ENCODE data around the gene HOXC11.

GRCh38 chr12:53944907-53945847 lies 27.7 kb upstream of the HOXC11 start:
- TF ChIP-seq ELK1 (IDR thresholded peaks at IDR 0.05; ENCODE audit: low read depth, low read length) (no peak), RBBP5 (conservative IDR thresholded peaks at IDR 0.05) (no peak), CTCF (IDR thresholded peaks at IDR 0.05 in 2 of 3, conservative IDR thresholded peaks at IDR 0.05 in 1 of 3; ENCODE audit: control insufficient read depth in 2 of 3, extremely low read depth in 1 of 3, insufficient read depth in 1 of 3, low read depth in 3 of 3, low read length in 3 of 3) (no peak), MTA2 (IDR thresholded peaks at IDR 0.05; ENCODE audit: low read depth) (no peak), GABPA (IDR thresholded peaks at IDR 0.05; ENCODE audit: low read depth) (no peak), ZNF274 (IDR thresholded peaks at IDR 0.05; ENCODE audit: insufficient read depth, insufficient read length) (no peak), CHD1 (IDR thresholded peaks at IDR 0.05; ENCODE audit: low read depth, low read length) (no peak), EP300 (IDR thresholded peaks at IDR 0.05; ENCODE audit: borderline replicate concordance in 1 of 2, control insufficient read depth in 1 of 2, low read depth in 2 of 2, low read length in 2 of 2) (no peak), MXI1 (IDR thresholded peaks at IDR 0.05; ENCODE audit: low read depth, low read length) (no peak), CBFB (IDR thresholded peaks at IDR 0.05; ENCODE audit: low read depth) (no peak), YY1 (IDR thresholded peaks at IDR 0.05; ENCODE audit: low read depth, low read length) (no peak), CUX1 (IDR thresholded peaks at IDR 0.05; ENCODE audit: insufficient replicate concordance, low read depth, low read length) (no peak), ESRRA (IDR thresholded peaks at IDR 0.05; ENCODE audit: low read length) (no peak), FOS (IDR thresholded peaks at IDR 0.05; ENCODE audit: borderline replicate concordance, extremely low read depth, insufficient read length) (no peak)

Measured in GM12878 (cell line).